A549 (cell line): ENCODE results near the gene NEK11. TPM values are rescaled to one million over a fixed set of nuclear protein-coding genes. Genes with fewer than 3 reads are reported as not detected.

ENCODE experiments used
- ATAC-seq, 2 experiments: fragments of 200-7000 bp in 1 of 2; fragments of >200 bp in 1 of 2; cut with Nextera tagmentation in 1 of 2; cut with Tn5 transposase in 1 of 2; 3 replicates each; pipeline versions ENCODE4 v1.8.0 to v1.9.1; 2018 to 2020; ENCODE audit warnings: mild to moderate bottlenecking in 1 of 2, moderate library complexity in 1 of 2
- CTCF ChIA-PET: fragments of 300-600 bp; sonication (Branson Sonifier 250); formaldehyde crosslinking; extraction: SDS; loops from one replicate; lab custom pipeline; 2021; ENCODE audit warnings: antibody characterized with exemption, inconsistent platforms; lab: Yijun Ruan, JAX
- POLR2A ChIA-PET: fragments of 350-600 bp; formaldehyde crosslinking; extraction: SDS; loops from one replicate; lab custom pipeline; 2021; ENCODE audit warnings: antibody characterized with exemption, inconsistent platforms; lab: Yijun Ruan, JAX
- DNase-seq, 2 experiments: peaks; one replicate each; pipeline versions ENCODE4 v3.0.0 to v3.0.0-alpha.2; 2011 to 2016; ENCODE audit warnings: low read depth in 1 of 2, low spot score in 1 of 2
- FAIRE-seq: peaks from 2 replicates; lab custom pipeline; 2011; peaks lifted over from hg19 to GRCh38; lab: Jason Lieb, UNC
- H3K27ac ChIP-seq, 2 experiments: fragments of >200 bp; sonication (Bioruptor Twin); formaldehyde crosslinking; 3 replicates each; pipeline ENCODE4 v1.5.1; 2016 to 2017
- H3K4me1 ChIP-seq: fragments of >200 bp; sonication (Bioruptor Twin); formaldehyde crosslinking; 3 replicates; pipeline ENCODE4 v1.6.1; 2016
- H3K4me2 ChIP-seq: fragments of >200 bp; sonication (Bioruptor Twin); formaldehyde crosslinking; 3 replicates; pipeline ENCODE4 v1.6.1; 2016
- H3K4me3 ChIP-seq: fragments of >200 bp; sonication (Bioruptor Twin); formaldehyde crosslinking; 3 replicates; pipeline ENCODE4 v1.5.1; 2016
- H3K9me3 ChIP-seq: fragments of >200 bp; sonication (Bioruptor Twin); formaldehyde crosslinking; 3 replicates; pipeline ENCODE4 v1.6.1; 2016
- CBX2 ChIP-seq: fragments of 200-600 bp; sonication (generic); IDR thresholded peaks from 2 replicates; pipeline ENCODE4 v1.6.1; 2016; ENCODE audit warnings: low read depth, mild to moderate bottlenecking, borderline replicate concordance
- CEBPB ChIP-seq, 2 experiments: fragments of >200 bp in 1 of 2; sonication (Bioruptor Twin) in 1 of 2; formaldehyde crosslinking in 1 of 2; IDR thresholded peaks; 2 replicates each; pipeline ENCODE4 v1.6.1; 2012 to 2016
- EHF ChIP-seq: fragments of 250-450 bp; sonication (Bioruptor Pico); IDR thresholded peaks from 2 replicates; pipeline ENCODE4 v1.5.0; 2020; ENCODE audit warnings: mild to moderate bottlenecking
- EP300 ChIP-seq, 2 experiments: fragments of >200 bp; sonication (Bioruptor Twin); formaldehyde crosslinking; IDR thresholded peaks; 2 replicates in 1 of 2; 3 replicates in 1 of 2; pipeline ENCODE4 v1.6.1; 2016 to 2017
- ESRRA ChIP-seq: fragments of 150-350 bp; IDR thresholded peaks from 2 replicates; pipeline ENCODE4 v1.6.1; 2014; ENCODE audit warnings: mild to moderate bottlenecking, low read length, borderline replicate concordance
- FOSL2 ChIP-seq, 2 experiments: fragments of 450-650 bp in 1 of 2; fragments of >200 bp in 1 of 2; sonication (Bioruptor Twin) in 1 of 2; formaldehyde crosslinking; IDR thresholded peaks; 2 replicates each; pipeline versions ENCODE4 v1.5.0 to v1.6.1; 2016 to 2020; ENCODE audit warnings: mild to moderate bottlenecking in 1 of 2, moderate library complexity in 1 of 2
- FOXS1 ChIP-seq: fragments of 250-450 bp; sonication (Bioruptor Pico); IDR thresholded peaks from 2 replicates; pipeline ENCODE4 v1.5.0; 2020; ENCODE audit warnings: mild to moderate bottlenecking, moderate library complexity
- GATA3 ChIP-seq: IDR thresholded peaks from 2 replicates; pipeline ENCODE4 v1.6.1; 2012; ENCODE audit warnings: borderline replicate concordance
- HDAC2 ChIP-seq: fragments of 200-600 bp; sonication (generic); IDR thresholded peaks from 2 replicates; pipeline ENCODE4 v1.6.1; 2016
- JUNB ChIP-seq: fragments of >200 bp; sonication (Bioruptor Twin); formaldehyde crosslinking; IDR thresholded peaks from 2 replicates; pipeline ENCODE4 v1.6.1; 2016
- KDM5A ChIP-seq: fragments of 200-600 bp; sonication (generic); IDR thresholded peaks from 2 replicates; pipeline ENCODE4 v1.6.1; 2016; ENCODE audit warnings: antibody characterized with exemption, mild to moderate bottlenecking
- MAZ ChIP-seq: fragments of 150-350 bp; IDR thresholded peaks from 2 replicates; pipeline ENCODE4 v1.6.1; 2014; ENCODE audit warnings: antibody characterized with exemption, low read depth, low read length, borderline replicate concordance
- NPAS2 ChIP-seq: fragments of 250-450 bp; sonication (Bioruptor Pico); IDR thresholded peaks from 2 replicates; pipeline ENCODE4 v1.8.0; 2022; ENCODE audit warnings: mild to moderate bottlenecking, moderate library complexity, borderline replicate concordance
- PHF8 ChIP-seq: fragments of 200-600 bp; sonication (generic); IDR thresholded peaks from 2 replicates; pipeline ENCODE4 v1.6.1; 2016; ENCODE audit warnings: low read depth, mild to moderate bottlenecking, antibody characterized with exemption, moderate library complexity, borderline replicate concordance
- POLR2A ChIP-seq: IDR thresholded peaks from 2 replicates; pipeline ENCODE4 v1.6.1; 2012; ENCODE audit warnings: mild to moderate bottlenecking, low read length
- SMC3 ChIP-seq: fragments of >200 bp; sonication (Bioruptor Twin); formaldehyde crosslinking; IDR thresholded peaks from 3 replicates; pipeline ENCODE4 v1.6.1; 2018; ENCODE audit warnings: inconsistent platforms
- TFCP2L1 ChIP-seq: fragments of 250-450 bp; sonication (Bioruptor Pico); IDR thresholded peaks from 2 replicates; pipeline ENCODE4 v1.5.0; 2021; ENCODE audit warnings: mild to moderate bottlenecking
- ZC3H11A ChIP-seq: fragments of 450-650 bp; IDR thresholded peaks from 2 replicates; pipeline ENCODE4 v1.6.1; 2014; ENCODE audit warnings: antibody characterized with exemption, mild to moderate bottlenecking
- WGBS: methylation state at CpG from one replicate; pipeline ENCODE4 v1.1.6; 2017; ENCODE audit errors: missing lambda C conversion rate; 5-methylcytosine and 5-hydroxymethylcytosine counted together
- polyA plus RNA-seq, 4 experiments: library from polyadenylated mRNA; depleted of rRNA in 3 of 4; stranded (reverse); fragments of >200 nt; fragmentation: RNase III in 1 of 4; extraction: RNeasy Plus Mini Kit Qiagen cat#74134 plus additional on column Dnase treatment in 1 of 4; gene quantifications; 2 replicates in 3 of 4; 3 replicates in 1 of 4; pipeline ENCODE4 v1.2.3, GENCODE V29; 2011 to 2017
- TF ChIP-seq, protein P1 (sequence below): fragments of >200 bp; sonication (Bioruptor Twin); formaldehyde crosslinking; IDR thresholded peaks from 3 replicates; pipeline ENCODE4 v1.5.1; 2016
- TF ChIP-seq, protein P2 (sequence below): IDR thresholded peaks from 2 replicates; pipeline ENCODE4 v1.6.1; 2012; ENCODE audit warnings: low read depth, borderline replicate concordance
- TF ChIP-seq, protein P3 (sequence below): IDR thresholded peaks from 2 replicates; pipeline ENCODE4 v1.6.1; 2012
- TF ChIP-seq, protein P4 (sequence below): IDR thresholded peaks from 2 replicates; pipeline ENCODE4 v1.6.1; 2012
- TF ChIP-seq, protein P5 (sequence below): fragments of 250-450 bp; sonication (Bioruptor Pico); IDR thresholded peaks from 2 replicates; pipeline ENCODE4 v1.5.0; 2021; ENCODE audit warnings: mild to moderate bottlenecking, moderate library complexity, borderline replicate concordance

The NEK11 gene
- polyA plus RNA-seq, 2 of the 4 experiments (the other 2 are of a cell fraction): 5.8 to 8.9 TPM

DNA sequence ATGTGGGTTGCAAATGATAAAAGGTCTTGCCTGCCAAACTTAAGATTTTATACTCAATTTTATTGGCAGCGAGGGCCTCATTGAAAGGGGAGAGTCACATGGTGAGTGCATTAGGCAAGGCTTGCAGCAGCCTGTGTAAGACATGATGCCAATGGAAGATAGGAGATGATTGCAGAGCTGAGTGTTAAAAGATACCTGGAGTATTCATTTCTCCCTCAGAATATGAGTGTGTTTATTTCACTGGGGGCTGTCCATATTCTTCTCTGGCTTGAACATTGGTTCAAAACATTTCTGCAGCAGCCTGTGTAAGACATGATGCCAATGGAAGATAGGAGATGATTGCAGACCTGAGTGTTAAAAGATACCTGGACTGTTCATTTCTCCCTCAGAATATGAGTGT is 189.7 kb downstream of the NEK11 start:
- H3K4me1 ChIP-seq: peaks cover 24% of the 10 kb centered on the region
- ATAC-seq: no peak
- 94% methylated on average over 1 of the region's 1 CpG for WGBS
- peak overlapping the region; percentile 19; the same call in 1 of the 3 replicates for H3K4me2 ChIP-seq
- DNase-seq: no peak
- CTCF ChIA-PET: no interaction called here
- H3K4me3 ChIP-seq: no peak overlapping the region
- no peak for FAIRE-seq
- TF ChIP-seq, protein P1, sequence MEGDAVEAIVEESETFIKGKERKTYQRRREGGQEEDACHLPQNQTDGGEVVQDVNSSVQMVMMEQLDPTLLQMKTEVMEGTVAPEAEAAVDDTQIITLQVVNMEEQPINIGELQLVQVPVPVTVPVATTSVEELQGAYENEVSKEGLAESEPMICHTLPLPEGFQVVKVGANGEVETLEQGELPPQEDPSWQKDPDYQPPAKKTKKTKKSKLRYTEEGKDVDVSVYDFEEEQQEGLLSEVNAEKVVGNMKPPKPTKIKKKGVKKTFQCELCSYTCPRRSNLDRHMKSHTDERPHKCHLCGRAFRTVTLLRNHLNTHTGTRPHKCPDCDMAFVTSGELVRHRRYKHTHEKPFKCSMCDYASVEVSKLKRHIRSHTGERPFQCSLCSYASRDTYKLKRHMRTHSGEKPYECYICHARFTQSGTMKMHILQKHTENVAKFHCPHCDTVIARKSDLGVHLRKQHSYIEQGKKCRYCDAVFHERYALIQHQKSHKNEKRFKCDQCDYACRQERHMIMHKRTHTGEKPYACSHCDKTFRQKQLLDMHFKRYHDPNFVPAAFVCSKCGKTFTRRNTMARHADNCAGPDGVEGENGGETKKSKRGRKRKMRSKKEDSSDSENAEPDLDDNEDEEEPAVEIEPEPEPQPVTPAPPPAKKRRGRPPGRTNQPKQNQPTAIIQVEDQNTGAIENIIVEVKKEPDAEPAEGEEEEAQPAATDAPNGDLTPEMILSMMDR: no peak
- TF ChIP-seq CEBPB (IDR thresholded peaks at IDR 0.05): no peak
- no peaks in the 10 kb centered on the region for H3K9me3 ChIP-seq
- POLR2A ChIA-PET: no interaction called here
- peak overlapping the region in 1 of 2 experiments; percentile 70; a peak in 1 of 6 replicates for H3K27ac ChIP-seq

DNA sequence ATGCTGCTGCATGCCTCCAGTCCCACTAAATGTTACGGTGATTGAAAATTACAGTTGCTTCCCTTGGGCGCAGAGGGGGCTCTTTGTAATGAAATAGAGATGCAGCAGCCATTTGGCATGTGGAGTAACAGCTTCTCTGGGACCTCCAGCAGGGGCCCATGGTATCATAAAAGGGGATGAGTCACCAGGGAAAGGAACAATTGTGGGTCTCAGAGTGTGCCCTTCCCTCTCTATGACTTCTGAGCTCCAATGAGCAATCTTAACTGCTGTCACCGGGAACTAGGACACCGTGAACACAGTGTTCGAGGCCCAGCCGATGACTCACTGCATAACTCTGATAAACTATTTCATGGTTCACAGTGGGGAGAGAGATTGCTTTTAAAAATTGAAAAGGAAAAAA is 190.1 kb downstream of the NEK11 start:
- ATAC-seq (peak; percentile 84 to 89), FAIRE-seq (no peak), DNase-seq (peak; percentile 23 to 36)
- H3K4me1 ChIP-seq: peaks cover 24% of the 10 kb centered on the region
- H3K4me3 ChIP-seq: peak overlapping the region; percentile 30; the same call in 1 of the 3 replicates
- ChIA-PET POLR2A (no interaction called here), CTCF (no interaction called here)
- no peaks in the 10 kb centered on the region for H3K9me3 ChIP-seq
- H3K4me2 ChIP-seq: peak overlapping the region; percentile 84
- peak overlapping the region; percentile 76 to 81; a peak in 4 of 6 replicates for H3K27ac ChIP-seq
- TF ChIP-seq ZC3H11A: no peak
- TF ChIP-seq KDM5A: no peak
- TF ChIP-seq, protein P2, sequence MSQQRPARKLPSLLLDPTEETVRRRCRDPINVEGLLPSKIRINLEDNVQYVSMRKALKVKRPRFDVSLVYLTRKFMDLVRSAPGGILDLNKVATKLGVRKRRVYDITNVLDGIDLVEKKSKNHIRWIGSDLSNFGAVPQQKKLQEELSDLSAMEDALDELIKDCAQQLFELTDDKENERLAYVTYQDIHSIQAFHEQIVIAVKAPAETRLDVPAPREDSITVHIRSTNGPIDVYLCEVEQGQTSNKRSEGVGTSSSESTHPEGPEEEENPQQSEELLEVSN: no peak
- TF ChIP-seq FOSL2 (IDR thresholded peaks at IDR 0.05): peak; percentile 37; the same call in 1 of the 2 replicates
- TF ChIP-seq FOSL2 (CRISPR knock-in tag; IDR thresholded peaks at IDR 0.05): peak; percentile 74
- TF ChIP-seq MAZ: no peak
- TF ChIP-seq CBX2: no peak
- no peak for TF ChIP-seq CEBPB (IDR thresholded peaks at IDR 0.05)
- 36% methylated on average over 6 of the region's 6 CpGs for WGBS

DNA sequence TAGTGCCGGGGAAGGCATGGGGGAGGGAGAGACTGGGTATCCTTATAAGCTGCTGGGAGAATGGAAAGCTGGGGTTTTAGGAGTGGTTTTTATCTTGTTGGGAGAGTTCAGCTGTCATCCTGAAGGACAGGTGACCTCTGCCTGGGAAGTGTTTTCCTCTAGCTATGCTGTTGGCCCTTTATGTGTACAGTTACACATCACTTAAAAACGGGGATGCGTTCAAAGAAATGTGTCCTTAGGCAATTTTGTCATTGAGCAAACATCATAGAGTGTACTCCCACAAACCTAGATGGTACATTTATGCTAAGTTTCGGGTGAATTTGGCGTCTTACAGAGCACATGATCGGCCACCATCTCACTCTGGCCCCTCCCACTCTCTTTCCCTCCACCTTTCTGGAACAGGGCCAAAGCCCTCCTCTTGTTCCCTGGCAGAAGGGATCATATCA is 190.6 kb downstream of the NEK11 start:
- DNase-seq (peak; percentile 10 to 52), ATAC-seq (peak; percentile 72 to 82), FAIRE-seq (no peak)
- POLR2A ChIA-PET: no interaction called here
- CTCF ChIA-PET: no interaction called here
- Histone ChIP-seq H3K4me1 (peaks cover 24% of the 10 kb centered on the region), H3K9me3 (no peaks in the 10 kb centered on the region), H3K4me3 (peak overlapping the region; percentile 30; the same call in 2 of the 3 replicates), H3K27ac (peak overlapping the region; percentile 76 to 81; a peak in 5 of 6 replicates), H3K4me2 (peak overlapping the region; percentile 84)
- TF ChIP-seq FOXS1 (no peak), ZC3H11A (no peak), EP300 (IDR thresholded peaks at IDR 0.05) (no peak), ESRRA (no peak)
- WGBS: 12% methylated on average over 6 of the region's 6 CpGs

DNA sequence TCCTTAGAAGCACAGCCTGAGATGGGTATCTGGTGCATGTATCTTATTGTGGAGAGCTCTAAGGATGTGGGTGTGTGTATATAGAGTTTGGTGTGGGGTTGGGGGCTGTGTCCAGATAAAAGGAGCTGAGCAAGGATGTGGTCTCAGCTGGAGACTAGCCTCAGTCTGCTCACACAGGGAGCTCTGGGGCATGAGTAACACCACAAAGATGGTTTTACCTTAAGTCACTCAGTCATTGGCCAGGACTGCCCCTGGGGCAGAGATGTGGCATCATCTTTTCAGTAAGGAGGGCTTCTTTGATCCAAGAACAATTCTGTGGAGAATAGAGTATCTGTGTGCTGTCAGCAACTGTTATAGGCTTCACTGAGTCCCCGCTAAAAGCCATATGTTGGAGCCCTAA is 191.5 kb downstream of the NEK11 start:
- TF ChIP-seq, protein P1: no peak
- TF ChIP-seq POLR2A (no peak), EHF (CRISPR knock-in tag) (no peak), PHF8 (no peak), SMC3 (no peak), JUNB (no peak), HDAC2 (no peak), TFCP2L1 (CRISPR knock-in tag) (no peak), NPAS2 (CRISPR knock-in tag) (no peak), CBX2 (no peak), GATA3 (no peak)
- TF ChIP-seq, protein P3, sequence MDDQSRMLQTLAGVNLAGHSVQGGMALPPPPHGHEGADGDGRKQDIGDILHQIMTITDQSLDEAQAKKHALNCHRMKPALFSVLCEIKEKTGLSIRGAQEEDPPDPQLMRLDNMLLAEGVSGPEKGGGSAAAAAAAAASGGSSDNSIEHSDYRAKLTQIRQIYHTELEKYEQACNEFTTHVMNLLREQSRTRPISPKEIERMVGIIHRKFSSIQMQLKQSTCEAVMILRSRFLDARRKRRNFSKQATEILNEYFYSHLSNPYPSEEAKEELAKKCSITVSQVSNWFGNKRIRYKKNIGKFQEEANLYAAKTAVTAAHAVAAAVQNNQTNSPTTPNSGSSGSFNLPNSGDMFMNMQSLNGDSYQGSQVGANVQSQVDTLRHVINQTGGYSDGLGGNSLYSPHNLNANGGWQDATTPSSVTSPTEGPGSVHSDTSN: no peak
- TF ChIP-seq, protein P4, sequence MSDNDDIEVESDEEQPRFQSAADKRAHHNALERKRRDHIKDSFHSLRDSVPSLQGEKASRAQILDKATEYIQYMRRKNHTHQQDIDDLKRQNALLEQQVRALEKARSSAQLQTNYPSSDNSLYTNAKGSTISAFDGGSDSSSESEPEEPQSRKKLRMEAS: no peak
- TF ChIP-seq, protein P5, sequence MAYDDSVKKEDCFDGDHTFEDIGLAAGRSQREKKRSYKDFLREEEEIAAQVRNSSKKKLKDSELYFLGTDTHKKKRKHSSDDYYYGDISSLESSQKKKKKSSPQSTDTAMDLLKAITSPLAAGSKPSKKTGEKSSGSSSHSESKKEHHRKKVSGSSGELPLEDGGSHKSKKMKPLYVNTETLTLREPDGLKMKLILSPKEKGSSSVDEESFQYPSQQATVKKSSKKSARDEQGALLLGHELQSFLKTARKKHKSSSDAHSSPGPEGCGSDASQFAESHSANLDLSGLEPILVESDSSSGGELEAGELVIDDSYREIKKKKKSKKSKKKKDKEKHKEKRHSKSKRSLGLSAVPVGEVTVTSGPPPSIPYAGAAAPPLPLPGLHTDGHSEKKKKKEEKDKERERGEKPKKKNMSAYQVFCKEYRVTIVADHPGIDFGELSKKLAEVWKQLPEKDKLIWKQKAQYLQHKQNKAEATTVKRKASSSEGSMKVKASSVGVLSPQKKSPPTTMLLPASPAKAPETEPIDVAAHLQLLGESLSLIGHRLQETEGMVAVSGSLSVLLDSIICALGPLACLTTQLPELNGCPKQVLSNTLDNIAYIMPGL (CRISPR knock-in tag): no peak
- Histone ChIP-seq H3K4me3 (no peak overlapping the region; the same call in 2 of the 3 replicates), H3K9me3 (no peaks in the 10 kb centered on the region), H3K4me1 (peaks cover 24% of the 10 kb centered on the region), H3K27ac (peak overlapping the region; percentile 11 to 81; a peak in 1 of 6 replicates), H3K4me2 (peak overlapping the region; percentile 84; the same call in 2 of the 3 replicates)
- 100% methylated on average over 1 of the region's 1 CpG for WGBS
- DNase-seq (no peak), ATAC-seq (no peak), FAIRE-seq (no peak)
- POLR2A ChIA-PET: no interaction called here
- CTCF ChIA-PET: no interaction called here
